Neural crest cell (in vitro differentiated cells): Measurements from ENCODE around the gene PAX2. TPM values are rescaled to one million over a fixed set of nuclear protein-coding genes. Genes with fewer than 3 reads are reported as not detected.

Experiments
- DNase-seq: peaks from one replicate; pipeline ENCODE4 v3.0.0; 2021; ENCODE audit warnings: low read depth, mixed read lengths, low spot score
- H3K27ac Mint-ChIP-seq: one replicate; pipeline ENCODE4 v1.8.0; 2021; ENCODE audit warnings: mild to moderate bottlenecking, mixed read lengths; ENCODE audit not compliant: unreplicated experiment
- H3K27me3 Mint-ChIP-seq: 2 replicates; pipeline ENCODE4 v1.8.0; 2021; ENCODE audit warnings: low read depth, mild to moderate bottlenecking, mixed read lengths
- H3K36me3 Mint-ChIP-seq: 2 replicates; pipeline ENCODE4 v1.8.0; 2021; ENCODE audit warnings: low read depth, mild to moderate bottlenecking, mixed read lengths
- H3K4me1 Mint-ChIP-seq: 2 replicates; pipeline ENCODE4 v1.8.0; 2021; ENCODE audit warnings: mixed read lengths
- H3K4me3 Mint-ChIP-seq: one replicate; pipeline ENCODE4 v1.8.0; 2021; ENCODE audit warnings: mild to moderate bottlenecking, mixed read lengths
- H3K9me3 Mint-ChIP-seq: 2 replicates; pipeline ENCODE4 v1.8.0; 2021; ENCODE audit warnings: mixed read lengths
- total RNA-seq: library from RNA; stranded (reverse); gene quantifications from 2 replicates; pipeline ENCODE4 v1.2.1, GENCODE V29; 2021
- TF ChIP-seq, protein P1 (sequence below): fragments of 200-600 bp; sonication (generic); conservative IDR thresholded peaks from 2 replicates; pipeline ENCODE4 v1.5.0; 2021; ENCODE audit warnings: antibody characterized with exemption, mild to moderate bottlenecking

PAX2 gene
- total RNA-seq, 1 donor from 2014 or later: 1.5 TPM

GRCh38 chr10:100847440-100847839 lies 102.1 kb downstream of the PAX2 start:
- no peaks in the 10 kb centered on the region for H3K9me3 Mint-ChIP-seq
- no peak overlapping the region for H3K27ac Mint-ChIP-seq
- H3K27me3 Mint-ChIP-seq: peaks cover 92% of the 10 kb centered on the region
- no peak overlapping the region for H3K4me3 Mint-ChIP-seq
- no peaks in the 10 kb centered on the region for H3K4me1 Mint-ChIP-seq
- no peak for DNase-seq
- TF ChIP-seq, protein P1, sequence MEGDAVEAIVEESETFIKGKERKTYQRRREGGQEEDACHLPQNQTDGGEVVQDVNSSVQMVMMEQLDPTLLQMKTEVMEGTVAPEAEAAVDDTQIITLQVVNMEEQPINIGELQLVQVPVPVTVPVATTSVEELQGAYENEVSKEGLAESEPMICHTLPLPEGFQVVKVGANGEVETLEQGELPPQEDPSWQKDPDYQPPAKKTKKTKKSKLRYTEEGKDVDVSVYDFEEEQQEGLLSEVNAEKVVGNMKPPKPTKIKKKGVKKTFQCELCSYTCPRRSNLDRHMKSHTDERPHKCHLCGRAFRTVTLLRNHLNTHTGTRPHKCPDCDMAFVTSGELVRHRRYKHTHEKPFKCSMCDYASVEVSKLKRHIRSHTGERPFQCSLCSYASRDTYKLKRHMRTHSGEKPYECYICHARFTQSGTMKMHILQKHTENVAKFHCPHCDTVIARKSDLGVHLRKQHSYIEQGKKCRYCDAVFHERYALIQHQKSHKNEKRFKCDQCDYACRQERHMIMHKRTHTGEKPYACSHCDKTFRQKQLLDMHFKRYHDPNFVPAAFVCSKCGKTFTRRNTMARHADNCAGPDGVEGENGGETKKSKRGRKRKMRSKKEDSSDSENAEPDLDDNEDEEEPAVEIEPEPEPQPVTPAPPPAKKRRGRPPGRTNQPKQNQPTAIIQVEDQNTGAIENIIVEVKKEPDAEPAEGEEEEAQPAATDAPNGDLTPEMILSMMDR: no peak
- H3K36me3 Mint-ChIP-seq: no peaks in the 10 kb centered on the region

DNA sequence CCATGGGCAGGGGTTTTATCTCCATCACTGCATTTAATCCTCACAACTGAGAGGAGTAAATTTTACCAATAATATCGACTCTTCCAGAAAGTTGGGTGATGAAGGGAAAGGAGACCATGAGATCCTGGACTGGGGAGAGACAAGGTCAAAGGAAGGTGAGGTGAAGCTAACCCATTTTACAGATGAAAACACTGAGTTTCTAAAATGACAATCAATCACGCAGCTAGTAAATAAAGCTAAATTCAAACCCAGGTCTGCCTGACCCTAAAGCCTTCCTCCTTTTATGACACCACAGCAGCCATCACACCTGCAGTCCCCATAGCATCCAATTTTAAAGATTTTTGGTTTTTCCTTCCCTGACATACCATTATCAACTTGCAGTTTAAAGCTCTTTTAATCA lies 103.4 kb downstream of the PAX2 start:
- TF ChIP-seq, protein P1: no peak
- Mint-ChIP-seq H3K27ac (peak overlapping the region; percentile 21), H3K36me3 (no peaks in the 10 kb centered on the region), H3K27me3 (peaks cover 92% of the 10 kb centered on the region), H3K4me1 (no peaks in the 10 kb centered on the region), H3K9me3 (no peaks in the 10 kb centered on the region), H3K4me3 (no peak overlapping the region)
- no peak for DNase-seq

- H3K27me3 Mint-ChIP-seq: peaks cover 96% of the 10 kb centered on the region
- H3K36me3 Mint-ChIP-seq: no peaks in the 10 kb centered on the region
- H3K9me3 Mint-ChIP-seq: peaks cover 4% of the 10 kb centered on the region
- H3K4me3 Mint-ChIP-seq: no peak overlapping the region
- H3K4me1 Mint-ChIP-seq: no peaks in the 10 kb centered on the region
- TF ChIP-seq, protein P1: no peak
- no peak overlapping the region for H3K27ac Mint-ChIP-seq
- DNase-seq: no peak
These were observed 112.9 kb downstream of the PAX2 start for GRCh38 chr10:100858261-100858660.

DNA sequence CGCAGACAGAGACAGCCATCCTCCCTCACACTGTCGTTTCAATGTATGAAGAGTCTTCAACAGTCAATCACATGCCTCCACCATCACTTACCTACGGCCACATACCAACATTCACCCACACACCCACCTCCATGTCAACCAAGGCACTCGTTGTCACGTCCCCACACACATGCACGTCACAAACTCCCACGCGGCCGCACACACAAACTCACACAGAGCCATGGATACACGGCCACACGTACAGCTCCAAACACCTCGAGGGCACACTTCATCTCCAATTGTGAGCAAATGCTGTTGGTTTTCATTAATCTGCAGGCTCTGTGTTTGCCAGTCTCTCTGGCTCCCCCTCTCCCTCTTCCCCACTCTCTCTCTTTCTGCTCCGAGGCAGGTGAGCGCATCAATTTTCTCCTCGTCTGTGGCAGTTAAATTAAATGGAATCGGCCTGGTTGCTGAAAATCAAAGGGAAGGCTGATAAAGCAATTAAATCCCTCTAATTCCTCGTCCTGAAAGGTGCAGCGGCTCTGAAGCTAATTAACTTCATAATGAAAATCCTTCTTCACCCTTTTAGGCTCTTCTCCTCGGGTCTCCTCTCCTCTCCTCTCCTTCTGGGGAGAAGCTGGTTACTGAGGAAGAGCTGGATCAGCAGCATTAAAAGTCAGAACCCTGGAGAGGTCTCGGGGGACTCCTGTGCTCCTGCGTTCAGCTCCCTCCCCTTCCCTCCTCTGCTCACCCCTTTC lies 113.5 kb downstream of the PAX2 start:
- Mint-ChIP-seq H3K36me3 (no peaks in the 10 kb centered on the region), H3K4me3 (no peak overlapping the region), H3K4me1 (no peaks in the 10 kb centered on the region), H3K9me3 (peaks cover 4% of the 10 kb centered on the region), H3K27ac (no peak overlapping the region), H3K27me3 (peaks cover 92% of the 10 kb centered on the region)
- TF ChIP-seq, protein P1: no peak
- DNase-seq: no peak

DNA sequence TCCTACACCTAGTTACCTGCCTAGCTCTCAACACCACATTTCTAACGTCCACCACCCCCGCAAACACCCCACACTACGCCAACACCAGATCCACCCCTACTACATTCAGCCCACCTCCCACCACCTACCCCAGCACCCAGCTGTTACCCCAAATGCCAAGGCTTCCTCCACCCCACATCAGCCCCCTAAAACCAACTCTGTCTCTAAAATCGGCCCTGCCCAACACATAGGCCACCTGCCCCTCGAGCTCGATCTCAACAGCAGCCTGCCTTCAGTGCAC lies 114.0 kb downstream of the PAX2 start:
- Mint-ChIP-seq H3K4me3 (no peak overlapping the region), H3K27ac (no peak overlapping the region), H3K36me3 (no peaks in the 10 kb centered on the region), H3K9me3 (peaks cover 4% of the 10 kb centered on the region), H3K4me1 (no peaks in the 10 kb centered on the region), H3K27me3 (peaks cover 92% of the 10 kb centered on the region)
- TF ChIP-seq, protein P1: no peak
- no peak for DNase-seq
